ENCODE results near the gene COA7.
A peak's percentile ranks its signal among the peaks of the same experiment; 100 is the strongest.

COA7 gene

GRCh38 chr1:52645261-52645660, 52.9 kb downstream of the COA7 start:
- Mint-ChIP-seq H3K4me1 (ENCODE audit: low read depth) (peaks cover 18% of the 10 kb centered on the region), H3K4me3 (no peak overlapping the region), H3K27ac (no peak overlapping the region), H3K9me3 (no peaks in the 10 kb centered on the region), H3K36me3 (ENCODE audit: low read depth) (peaks cover 39% of the 10 kb centered on the region), H3K27me3 (no peaks in the 10 kb centered on the region)
- no peak for DNase-seq

GRCh38 chr1:52641307-52641706, 56.8 kb downstream of the COA7 start:
- Mint-ChIP-seq H3K4me1 (ENCODE audit: low read depth) (peaks cover 48% of the 10 kb centered on the region), H3K27ac (peak overlapping the region; percentile 7), H3K27me3 (no peaks in the 10 kb centered on the region), H3K4me3 (no peak overlapping the region), H3K36me3 (ENCODE audit: low read depth) (peaks cover 16% of the 10 kb centered on the region), H3K9me3 (no peaks in the 10 kb centered on the region)
- no peak for DNase-seq

- no peaks in the 10 kb centered on the region for H3K27me3 Mint-ChIP-seq
- peaks cover 16% of the 10 kb centered on the region for H3K36me3 Mint-ChIP-seq (ENCODE audit: low read depth)
- H3K27ac Mint-ChIP-seq, result no peak overlapping the region
- DNase-seq, result no peak
- H3K4me3 Mint-ChIP-seq, result no peak overlapping the region
- H3K9me3 Mint-ChIP-seq, result no peaks in the 10 kb centered on the region
- H3K4me1 Mint-ChIP-seq (ENCODE audit: low read depth), result peaks cover 50% of the 10 kb centered on the region
Observed at GRCh38 chr1:52640697-52641096, 57.5 kb downstream of the COA7 start.

- peak overlapping the region; percentile 98 for H3K27ac Mint-ChIP-seq
- H3K27me3 Mint-ChIP-seq, result no peaks in the 10 kb centered on the region
- DNase-seq, result no peak
- H3K4me1 Mint-ChIP-seq (ENCODE audit: low read depth), result peaks cover 73% of the 10 kb centered on the region
- peak overlapping the region; percentile 66 for H3K4me3 Mint-ChIP-seq
- H3K36me3 Mint-ChIP-seq (ENCODE audit: low read depth), result peaks cover 9% of the 10 kb centered on the region
- peaks cover 3% of the 10 kb centered on the region for H3K9me3 Mint-ChIP-seq
Observed at GRCh38 chr1:52637946-52638345, 60.2 kb downstream of the COA7 start.

- peak; percentile 75 for DNase-seq
- Mint-ChIP-seq H3K27ac (peak overlapping the region; percentile 98), H3K9me3 (peaks cover 3% of the 10 kb centered on the region), H3K4me3 (peak overlapping the region; percentile 66), H3K36me3 (ENCODE audit: low read depth) (peaks cover 9% of the 10 kb centered on the region), H3K27me3 (no peaks in the 10 kb centered on the region), H3K4me1 (ENCODE audit: low read depth) (peaks cover 75% of the 10 kb centered on the region)
Observed at GRCh38 chr1:52636721-52637695, 61.1 kb downstream of the COA7 start.

- H3K9me3 Mint-ChIP-seq, result peaks cover 3% of the 10 kb centered on the region
- H3K27me3 Mint-ChIP-seq, result no peaks in the 10 kb centered on the region
- H3K4me3 Mint-ChIP-seq, result no peak overlapping the region
- H3K4me1 Mint-ChIP-seq (ENCODE audit: low read depth), result peaks cover 73% of the 10 kb centered on the region
- H3K36me3 Mint-ChIP-seq (ENCODE audit: low read depth), result peaks cover 5% of the 10 kb centered on the region
- DNase-seq, result no peak
- H3K27ac Mint-ChIP-seq, result peak overlapping the region; percentile 95
Observed at GRCh38 chr1:52635321-52636089, 62.6 kb downstream of the COA7 start.

Measured in activated T-cell treated with anti-CD3 and anti-CD28 coated beads, Interleukin-2, amount 50 U/mL, for 24 hours (primary cell).